Activated naive CD4-positive, alpha-beta T cell treated with anti-CD3 and anti-CD28 coated beads for 36 hours (primary cell): ENCODE data around the gene WDR89. TPM values are rescaled to one million over a fixed set of nuclear protein-coding genes. Genes with fewer than 3 reads are reported as not detected.
A peak's percentile ranks its signal among the peaks of the same experiment; 100 is the strongest.
"Not testable (repeated sequence)": the region's sequence is repeated elsewhere in the genome, so short reads cannot be mapped to it uniquely, and the experiment has no call there.

Experiments
- CTCF ChIA-PET: fragments of 350-600 bp; sonication (Branson Sonifier 250); formaldehyde crosslinking; loops from one replicate; lab custom pipeline; 2021; ENCODE audit warnings: antibody characterized with exemption; lab: Charles Lee
- DNase-seq: peaks from one replicate; pipeline ENCODE4 v3.0.0-alpha.2; 2020
- H3K27ac Mint-ChIP-seq: one replicate; pipeline ENCODE4 v1.8.0; 2021; ENCODE audit warnings: mild to moderate bottlenecking, mixed read lengths
- H3K27me3 Mint-ChIP-seq: one replicate; pipeline ENCODE4 v1.8.0; 2021; ENCODE audit warnings: low read depth, mixed read lengths
- H3K36me3 Mint-ChIP-seq: one replicate; pipeline ENCODE4 v1.8.0; 2021; ENCODE audit warnings: low read depth, mixed read lengths
- H3K4me1 Mint-ChIP-seq: one replicate; pipeline ENCODE4 v1.8.0; 2021; ENCODE audit warnings: low read depth, mixed read lengths
- H3K4me3 Mint-ChIP-seq: one replicate; pipeline ENCODE4 v1.8.0; 2021; ENCODE audit warnings: mild to moderate bottlenecking, moderate library complexity, mixed read lengths
- H3K9me3 Mint-ChIP-seq: one replicate; pipeline ENCODE4 v1.8.0; 2021; ENCODE audit warnings: mixed read lengths
- intact Hi-C: fragments of 100-400 bp; cut with micrococcal nuclease; formaldehyde crosslinking; loops from one replicate; pipeline ENCODE4 v1.15.1; 2023
- total RNA-seq, 2 experiments: library from RNA; stranded (reverse); gene quantifications; one replicate each; pipeline ENCODE4 v1.2.3, GENCODE V29; 2021

WDR89 gene
- total RNA-seq, 2 experiments from 2014 or later = 26.7 to 27.7 TPM

DNA sequence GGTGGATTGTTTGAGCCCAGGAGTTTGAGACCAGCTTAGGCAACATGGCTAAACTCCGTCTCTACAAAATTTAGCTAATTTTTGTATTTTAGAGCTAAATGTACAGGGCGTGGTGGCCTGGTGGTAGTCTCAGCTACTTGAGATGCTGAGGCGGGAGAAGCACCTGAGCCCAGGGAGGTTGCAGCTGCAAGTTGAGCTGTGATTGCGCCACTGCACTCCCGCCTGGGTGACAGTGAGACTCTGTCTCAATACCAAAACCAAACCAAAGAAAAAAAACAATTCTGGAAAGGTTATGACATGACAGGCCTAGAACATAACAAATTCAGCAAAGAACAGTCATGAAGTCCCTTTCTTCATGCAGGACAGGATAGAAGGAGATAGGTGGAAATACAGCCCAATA is 25.7 kb downstream of the WDR89 start:
- CTCF ChIA-PET = interaction anchor here (0.6 to 1.7 kb wide), 4 partner anchors 13 to 234 kb away, joined by 3 to 6 read pairs (median 4); no protein-coding TSS in a partner anchor
- intact Hi-C loops = no loop called here
- DNase-seq = no peak
- Mint-ChIP-seq H3K27ac (no peak overlapping the region), H3K27me3 (no peaks in the 10 kb centered on the region), H3K9me3 (no peaks in the 10 kb centered on the region), H3K36me3 (peaks cover 25% of the 10 kb centered on the region), H3K4me1 (peaks cover 46% of the 10 kb centered on the region), H3K4me3 (no peak overlapping the region)

- CTCF ChIA-PET = no interaction called here
- DNase-seq = no peak
- H3K36me3 Mint-ChIP-seq = peaks cover 25% of the 10 kb centered on the region
- no peaks in the 10 kb centered on the region for H3K9me3 Mint-ChIP-seq
- no peaks in the 10 kb centered on the region for H3K27me3 Mint-ChIP-seq
- no peak overlapping the region for H3K27ac Mint-ChIP-seq
- peaks cover 44% of the 10 kb centered on the region for H3K4me1 Mint-ChIP-seq
- intact Hi-C loops = no loop called here
- no peak overlapping the region for H3K4me3 Mint-ChIP-seq
Observed at GRCh38 chr14:63614679-63615363, 26.9 kb downstream of the WDR89 start.

DNA sequence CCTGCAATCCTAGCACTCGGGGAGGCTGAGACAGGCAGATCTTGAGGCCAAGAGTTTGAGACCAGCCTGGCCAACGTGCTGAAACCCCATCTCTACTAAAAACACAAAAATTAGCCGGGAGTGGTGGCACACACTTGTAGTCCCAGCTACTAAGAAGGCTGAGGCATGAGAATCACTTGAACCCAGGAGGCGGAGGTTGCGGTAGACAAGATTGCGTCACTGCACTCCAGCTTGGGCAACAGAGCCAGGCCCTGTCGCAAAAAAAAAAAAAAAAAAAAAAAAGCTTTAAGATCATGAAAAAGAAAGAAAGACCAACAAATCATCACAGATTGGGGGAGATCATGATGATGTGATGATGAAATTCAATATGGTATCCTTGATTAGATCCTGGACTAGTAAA is 30.6 kb downstream of the WDR89 start:
- CTCF ChIA-PET = no interaction called here

DNA sequence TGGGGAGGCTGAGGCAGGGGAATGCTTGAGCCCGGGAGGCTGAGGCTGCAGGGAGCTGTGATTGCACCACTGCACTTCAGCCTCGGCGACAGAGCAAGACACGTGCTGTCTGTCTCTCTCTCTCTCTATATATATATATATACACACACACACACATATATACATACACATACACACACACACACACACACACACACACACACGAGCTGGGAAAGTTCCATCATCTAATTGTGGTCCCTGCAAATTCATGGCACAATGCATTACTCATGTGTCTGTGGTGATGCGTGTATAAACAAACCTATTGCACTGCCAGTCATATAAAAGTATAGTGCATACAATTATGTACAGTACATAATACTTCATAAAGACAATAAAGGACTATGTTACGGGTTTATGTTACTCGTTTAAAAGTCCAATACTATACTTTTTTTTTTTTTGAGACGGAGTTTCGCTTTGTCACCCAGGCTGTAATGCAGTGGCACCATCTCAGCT is 36.6 kb downstream of the WDR89 start:
- H3K4me1 Mint-ChIP-seq = peaks cover 20% of the 10 kb centered on the region
- H3K36me3 Mint-ChIP-seq = peaks cover 41% of the 10 kb centered on the region
- DNase-seq = no peak
- no peaks in the 10 kb centered on the region for H3K27me3 Mint-ChIP-seq
- CTCF ChIA-PET = no interaction called here
- intact Hi-C loops = no loop called here
- no peak overlapping the region for H3K4me3 Mint-ChIP-seq
- H3K9me3 Mint-ChIP-seq = no peaks in the 10 kb centered on the region
- H3K27ac Mint-ChIP-seq = no peak overlapping the region

More for the DNA sequence above, 30.6 kb downstream of the WDR89 start:
- Mint-ChIP-seq H3K27me3 (no peaks in the 10 kb centered on the region), H3K4me3 (no peak overlapping the region), H3K9me3 (no peaks in the 10 kb centered on the region), H3K27ac (no peak overlapping the region), H3K36me3 (peaks cover 23% of the 10 kb centered on the region), H3K4me1 (peaks cover 27% of the 10 kb centered on the region)
- intact Hi-C loops = no loop called here
- no peak for DNase-seq

- no peaks in the 10 kb centered on the region for H3K9me3 Mint-ChIP-seq
- H3K36me3 Mint-ChIP-seq = peaks cover 44% of the 10 kb centered on the region
Observed at GRCh38 chr14:63604626-63605025, 37.0 kb downstream of the WDR89 start.

DNA sequence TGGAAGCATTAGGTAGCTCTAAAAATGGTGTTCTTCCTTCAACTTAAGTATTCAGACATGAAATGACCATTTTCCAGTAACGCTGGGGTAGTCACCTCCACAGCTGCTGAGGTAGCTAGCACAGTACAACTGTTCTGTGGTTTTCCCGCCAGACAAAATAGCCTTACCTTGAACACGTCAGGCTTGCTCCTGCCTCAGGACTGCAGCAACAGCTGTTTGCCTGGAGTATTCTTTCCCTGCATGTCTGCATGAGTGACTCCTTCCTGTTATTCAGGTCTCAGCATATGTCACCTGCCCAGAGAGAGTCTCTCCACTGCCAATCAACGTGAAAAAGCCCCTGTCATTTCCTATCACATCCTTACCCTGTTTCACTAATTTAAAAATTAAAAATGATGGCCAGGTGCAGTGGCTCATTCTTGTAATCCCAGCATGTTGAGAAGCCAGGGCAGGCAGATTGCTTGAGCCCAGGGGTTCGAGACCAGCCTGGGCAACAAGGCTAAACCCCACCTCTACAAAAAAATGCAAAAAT is 37.9 kb downstream of the WDR89 start:
- Mint-ChIP-seq H3K27me3 (no peaks in the 10 kb centered on the region), H3K36me3 (peaks cover 51% of the 10 kb centered on the region), H3K9me3 (peaks cover 3% of the 10 kb centered on the region), H3K27ac (peak overlapping the region; percentile 39), H3K4me1 (peaks cover 16% of the 10 kb centered on the region), H3K4me3 (no peak overlapping the region)
- DNase-seq = peak; percentile 8
- intact Hi-C loops = no loop called here
- CTCF ChIA-PET = interaction anchor here (1.2 kb wide), 1 partner anchor 12 kb away, joined by 4 read pairs; no protein-coding TSS in a partner anchor

More at GRCh38 chr14:63604626-63605025, 37.0 kb downstream of the WDR89 start:
- intact Hi-C loops = no loop called here
- no peak overlapping the region for H3K27ac Mint-ChIP-seq
- H3K27me3 Mint-ChIP-seq = no peaks in the 10 kb centered on the region
- no peak for DNase-seq
- CTCF ChIA-PET = no interaction called here
- H3K4me3 Mint-ChIP-seq = no peak overlapping the region
- H3K4me1 Mint-ChIP-seq = peaks cover 18% of the 10 kb centered on the region

- Mint-ChIP-seq H3K27ac (no peak overlapping the region), H3K9me3 (peaks cover 32% of the 10 kb centered on the region)
- intact Hi-C loops = no loop called here
Observed at GRCh38 chr14:63598807-63599206, 42.9 kb downstream of the WDR89 start.

GRCh38 chr14:63596998-63597658 is 44.5 kb downstream of the WDR89 start:
- Mint-ChIP-seq H3K27me3 (no peaks in the 10 kb centered on the region), H3K27ac (no peak overlapping the region), H3K9me3 (peaks cover 36% of the 10 kb centered on the region), H3K4me1 (no peaks in the 10 kb centered on the region), H3K4me3 (no peak overlapping the region), H3K36me3 (peaks cover 69% of the 10 kb centered on the region)
- CTCF ChIA-PET = no interaction called here
- no peak for DNase-seq
- intact Hi-C loops = no loop called here

More at GRCh38 chr14:63598807-63599206, 42.9 kb downstream of the WDR89 start:
- H3K27me3 Mint-ChIP-seq = no peaks in the 10 kb centered on the region
- H3K36me3 Mint-ChIP-seq = peaks cover 79% of the 10 kb centered on the region
- DNase-seq = no peak
- CTCF ChIA-PET = no interaction called here
- no peak overlapping the region for H3K4me3 Mint-ChIP-seq
- H3K4me1 Mint-ChIP-seq = peaks cover 5% of the 10 kb centered on the region

- intact Hi-C loops = no loop called here
- no peaks in the 10 kb centered on the region for H3K4me1 Mint-ChIP-seq
- CTCF ChIA-PET = no interaction called here
- H3K27me3 Mint-ChIP-seq = no peaks in the 10 kb centered on the region
- no peak overlapping the region for H3K4me3 Mint-ChIP-seq
- no peak overlapping the region for H3K27ac Mint-ChIP-seq
- no peak for DNase-seq
- peaks cover 49% of the 10 kb centered on the region for H3K36me3 Mint-ChIP-seq
- peaks cover 41% of the 10 kb centered on the region for H3K9me3 Mint-ChIP-seq
Observed at GRCh38 chr14:63594455-63595372, 47.0 kb downstream of the WDR89 start.

DNA sequence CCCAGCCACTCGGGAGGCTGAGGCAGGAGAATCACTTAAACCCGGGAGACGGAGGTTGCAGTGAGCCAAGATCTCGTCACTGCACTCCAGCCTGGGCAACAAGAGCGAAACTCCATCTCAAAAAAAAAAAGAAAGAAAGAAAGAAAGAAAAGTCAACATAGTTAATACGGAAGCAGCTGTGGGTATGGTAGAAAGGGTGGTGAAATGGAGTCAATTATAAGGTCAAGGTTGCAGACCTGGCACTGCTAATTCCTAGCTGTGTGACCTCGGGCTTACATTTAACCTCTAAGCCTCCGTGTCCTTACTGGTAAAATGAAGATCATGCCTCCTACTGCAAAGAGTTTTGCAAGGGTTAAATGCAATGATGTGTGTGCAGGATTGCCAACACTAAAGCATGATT is 58.6 kb downstream of the WDR89 start:
- H3K27ac Mint-ChIP-seq, intact Hi-C loops, CTCF ChIA-PET: not testable (repeated sequence)

GRCh38 chr14:63581491-63581890 is 60.2 kb downstream of the WDR89 start:
- Mint-ChIP-seq H3K36me3 (no peaks in the 10 kb centered on the region), H3K9me3 (no peaks in the 10 kb centered on the region), H3K4me1 (no peaks in the 10 kb centered on the region), H3K27ac (no peak overlapping the region), H3K27me3 (peaks cover 5% of the 10 kb centered on the region), H3K4me3 (no peak overlapping the region)
- DNase-seq = no peak
- CTCF ChIA-PET = no interaction called here
- intact Hi-C loops = no loop called here

More for the DNA sequence above, 58.6 kb downstream of the WDR89 start:
- DNase-seq, H3K27me3 Mint-ChIP-seq, H3K9me3 Mint-ChIP-seq, H3K4me3 Mint-ChIP-seq, H3K4me1 Mint-ChIP-seq, H3K36me3 Mint-ChIP-seq: not testable (repeated sequence)

- peaks cover 5% of the 10 kb centered on the region for H3K27me3 Mint-ChIP-seq
- DNase-seq = no peak
- intact Hi-C loops = no loop called here
- no peaks in the 10 kb centered on the region for H3K4me1 Mint-ChIP-seq
- no peaks in the 10 kb centered on the region for H3K36me3 Mint-ChIP-seq
- no peak overlapping the region for H3K4me3 Mint-ChIP-seq
- CTCF ChIA-PET = no interaction called here
- H3K9me3 Mint-ChIP-seq = no peaks in the 10 kb centered on the region
- no peak overlapping the region for H3K27ac Mint-ChIP-seq
Observed at GRCh38 chr14:63578300-63578699, 63.4 kb downstream of the WDR89 start.
